HEK293 (cell line): Measurements from ENCODE around the gene TSACC.
A peak's percentile ranks its signal among the peaks of the same experiment; 100 is the strongest.

Source experiments
- CTCF ChIA-PET: fragments of 350-600 bp; formaldehyde crosslinking; extraction: SDS; loops from one replicate; lab custom pipeline; 2021; ENCODE audit warnings: antibody characterized with exemption; lab: Yijun Ruan, JAX
- POLR2A ChIA-PET: fragments of 300-600 bp; formaldehyde crosslinking; extraction: SDS; loops from one replicate; lab custom pipeline; 2020; ENCODE audit warnings: antibody characterized with exemption, inconsistent platforms; lab: Yijun Ruan, JAX
- H3K27ac ChIP-seq: fragments of 200-500 bp; sonication (Bioruptor generic); 2 replicates; pipeline ENCODE4 v1.5.1; 2014; ENCODE audit warnings: low read depth, low read length, control low read depth, inconsistent platforms; ENCODE audit errors: extremely low read depth
- H3K36me3 ChIP-seq, 2 experiments: fragments of 200-500 bp in 1 of 2; sonication (Bioruptor generic) in 1 of 2; 1 replicate in 1 of 2; 2 replicates in 1 of 2; pipeline ENCODE4 v1.5.1; 2014 to 2017; ENCODE audit warnings: inconsistent platforms in 2 of 2, low read length in 2 of 2; ENCODE audit not compliant: control insufficient read depth in 2 of 2, insufficient read depth in 1 of 2
- H3K4me1 ChIP-seq: fragments of 200-500 bp; sonication (Bioruptor generic); 2 replicates; pipeline ENCODE4 v1.5.1; 2014; ENCODE audit warnings: mild to moderate bottlenecking, low read length, inconsistent platforms; ENCODE audit not compliant: control insufficient read depth, insufficient read depth
- H3K4me3 ChIP-seq: 2 replicates; pipeline ENCODE4 v1.5.1; 2011; ENCODE audit warnings: low read depth, mild to moderate bottlenecking, control low read depth, low read length, moderate library complexity
- H3K9me3 ChIP-seq: fragments of 200-500 bp; sonication (Bioruptor generic); 2 replicates; pipeline ENCODE4 v1.5.1; 2014; ENCODE audit warnings: low read depth, low read length, inconsistent platforms; ENCODE audit not compliant: control insufficient read depth, insufficient read depth
- AEBP2 ChIP-seq: fragments of 450-650 bp; formaldehyde crosslinking; IDR thresholded peaks from 2 replicates; pipeline ENCODE4 v1.5.1; 2016; ENCODE audit warnings: missing biosample characterization, missing genetic modification characterization, borderline replicate concordance
- EGR2 ChIP-seq: fragments of 450-650 bp; formaldehyde crosslinking; IDR thresholded peaks from 2 replicates; pipeline ENCODE4 v1.5.1; 2016; ENCODE audit warnings: low read depth, missing biosample characterization, missing genetic modification characterization
- KLF1 ChIP-seq: fragments of 450-650 bp; formaldehyde crosslinking; IDR thresholded peaks from 2 replicates; pipeline ENCODE4 v1.5.1; 2016; ENCODE audit warnings: missing biosample characterization, missing genetic modification characterization
- KLF7 ChIP-seq: fragments of 450-650 bp; formaldehyde crosslinking; IDR thresholded peaks from 2 replicates; pipeline ENCODE4 v1.5.1; 2016; ENCODE audit warnings: missing biosample characterization, missing genetic modification characterization, borderline replicate concordance
- PBX3 ChIP-seq: sonication (generic); formaldehyde crosslinking; IDR thresholded peaks from 2 replicates; pipeline ENCODE4 v1.8.1; 2022; ENCODE audit warnings: mild to moderate bottlenecking, moderate library complexity, missing genetic modification reagents
- PRDM1 ChIP-seq: fragments of 450-650 bp; formaldehyde crosslinking; IDR thresholded peaks from 2 replicates; pipeline ENCODE4; 2016; ENCODE audit warnings: missing biosample characterization, missing genetic modification characterization
- PRDM4 ChIP-seq: fragments of 450-650 bp; formaldehyde crosslinking; IDR thresholded peaks from 2 replicates; pipeline ENCODE4 v1.5.1; 2017; ENCODE audit warnings: missing biosample characterization, missing genetic modification characterization
- TSHZ1 ChIP-seq: fragments of 450-650 bp; formaldehyde crosslinking; IDR thresholded peaks from 2 replicates; pipeline ENCODE4 v1.5.1; 2016; ENCODE audit warnings: missing biosample characterization, missing genetic modification characterization, borderline replicate concordance
- YY2 ChIP-seq: fragments of 450-650 bp; formaldehyde crosslinking; IDR thresholded peaks from 2 replicates; pipeline ENCODE4 v1.5.1; 2016; ENCODE audit warnings: missing biosample characterization, missing genetic modification characterization
- ZBTB20 ChIP-seq: fragments of 450-650 bp; formaldehyde crosslinking; IDR thresholded peaks from 2 replicates; pipeline ENCODE4 v1.5.1; 2016; ENCODE audit warnings: missing biosample characterization, missing genetic modification characterization
- ZFP41 ChIP-seq: fragments of 450-650 bp; formaldehyde crosslinking; IDR thresholded peaks from 2 replicates; pipeline ENCODE4 v1.5.1; 2016; ENCODE audit warnings: missing biosample characterization, missing genetic modification characterization, borderline replicate concordance
- ZNF112 ChIP-seq: fragments of 450-650 bp; formaldehyde crosslinking; IDR thresholded peaks from 2 replicates; pipeline ENCODE4 v1.5.0; 2017; ENCODE audit warnings: missing biosample characterization, missing genetic modification characterization
- ZNF16 ChIP-seq: fragments of 450-650 bp; formaldehyde crosslinking; IDR thresholded peaks from 2 replicates; pipeline ENCODE4 v1.5.1; 2016; ENCODE audit warnings: low read depth, missing biosample characterization, missing genetic modification characterization
- ZNF18 ChIP-seq: fragments of 450-650 bp; formaldehyde crosslinking; IDR thresholded peaks from 2 replicates; pipeline ENCODE4 v1.5.1; 2016; ENCODE audit warnings: missing biosample characterization, missing genetic modification characterization
- ZNF214 ChIP-seq: fragments of 450-650 bp; formaldehyde crosslinking; IDR thresholded peaks from 2 replicates; pipeline ENCODE4 v1.5.1; 2017; ENCODE audit warnings: missing biosample characterization, mild to moderate bottlenecking, missing genetic modification characterization, borderline replicate concordance
- ZNF239 ChIP-seq: fragments of 450-650 bp; formaldehyde crosslinking; IDR thresholded peaks from 2 replicates; pipeline ENCODE4 v1.5.1; 2016; ENCODE audit warnings: missing biosample characterization, missing genetic modification characterization
- ZNF394 ChIP-seq: fragments of 450-650 bp; formaldehyde crosslinking; IDR thresholded peaks from 2 replicates; pipeline ENCODE4 v1.5.1; 2016; ENCODE audit warnings: missing biosample characterization, missing genetic modification characterization, mild to moderate bottlenecking, moderate library complexity, borderline replicate concordance
- ZNF433 ChIP-seq: fragments of 450-650 bp; formaldehyde crosslinking; IDR thresholded peaks from 2 replicates; pipeline ENCODE4 v1.5.1; 2016; ENCODE audit warnings: missing biosample characterization, missing genetic modification characterization, low read depth
- ZNF488 ChIP-seq: fragments of 450-650 bp; formaldehyde crosslinking; IDR thresholded peaks from 2 replicates; pipeline ENCODE4 v1.5.1; 2016; ENCODE audit warnings: missing biosample characterization, missing genetic modification characterization
- ZNF513 ChIP-seq: fragments of 450-650 bp; IDR thresholded peaks from 2 replicates; pipeline ENCODE4 v1.5.1; 2018; ENCODE audit warnings: missing biosample characterization, missing genetic modification characterization
- ZNF514 ChIP-seq: fragments of 450-650 bp; formaldehyde crosslinking; IDR thresholded peaks from 2 replicates; pipeline ENCODE4 v1.5.1; 2016; ENCODE audit warnings: missing biosample characterization, missing genetic modification characterization
- ZNF610 ChIP-seq: fragments of 450-650 bp; formaldehyde crosslinking; IDR thresholded peaks from 2 replicates; pipeline ENCODE4 v1.5.1; 2016; ENCODE audit warnings: missing biosample characterization, missing genetic modification characterization, borderline replicate concordance

The TSACC gene

GRCh38 chr1:156378557-156378956, 40.2 kb downstream of the TSACC start (continued):
- TF ChIP-seq PRDM4 (tag by site-specific recombination) = no peak

- Histone ChIP-seq H3K36me3 (no peaks in the 10 kb centered on the region), H3K27ac (no peak overlapping the region), H3K4me3 (no peak overlapping the region), H3K9me3 (no peaks in the 10 kb centered on the region), H3K4me1 (no peaks in the 10 kb centered on the region)
- ChIA-PET POLR2A (no interaction called here), CTCF (interaction anchor here (0.7 to 17.5 kb wide), 6 partner anchors 20 to 200 kb away, joined by 3 to 439 read pairs (median 3); no protein-coding TSS in a partner anchor)
- TF ChIP-seq ZNF610 = no peak
- no peak for TF ChIP-seq ZNF16 (tag by site-specific recombination)
- no peak for TF ChIP-seq KLF7 (tag by site-specific recombination)
- TF ChIP-seq ZNF488 (tag by site-specific recombination) = no peak
- no peak for TF ChIP-seq ZNF433
- TF ChIP-seq EGR2 (tag by site-specific recombination) = peak; percentile 57; the same call in 1 of the 2 replicates
- TF ChIP-seq AEBP2 (tag by site-specific recombination) = no peak
- no peak for TF ChIP-seq ZNF514 (tag by site-specific recombination)
- TF ChIP-seq ZNF112 (tag by site-specific recombination) = no peak
- no peak for TF ChIP-seq PBX3 (CRISPR knock-in tag)
- no peak for TF ChIP-seq PRDM1
- no peak for TF ChIP-seq TSHZ1 (tag by site-specific recombination)
- no peak for TF ChIP-seq ZNF513 (tag by site-specific recombination)
- no peak for TF ChIP-seq ZFP41 (tag by site-specific recombination)
- no peak for TF ChIP-seq ZNF18 (tag by site-specific recombination)
- no peak for TF ChIP-seq YY2
- peak; percentile 96 for TF ChIP-seq ZBTB20
- TF ChIP-seq ZNF394 (tag by site-specific recombination) = no peak
- no peak for TF ChIP-seq KLF1 (tag by site-specific recombination)
- TF ChIP-seq ZNF239 (tag by site-specific recombination) = no peak
- no peak for TF ChIP-seq ZNF214
Measured at GRCh38 chr1:156379420-156380165, 41.3 kb downstream of the TSACC start.
